OCI-LY3 (cell line): ENCODE results near the gene UNC13A.

ENCODE experiments used
- H2AFZ ChIP-seq: fragments of 200-600, 300-600 bp; shearing (Covaris generic); 2 replicates; pipeline ENCODE4 v1.6.0; 2014; ENCODE audit warnings: antibody characterized with exemption, low read depth, low read length
- H3K27ac ChIP-seq: fragments of 200-600, 300-600 bp; sonication (generic); 2 replicates; pipeline ENCODE4 v1.5.1; 2014; ENCODE audit warnings: mild to moderate bottlenecking, low read length, moderate library complexity, mixed read lengths
- H3K27me3 ChIP-seq: fragments of 200-600, 300-600 bp; sonication (generic); 2 replicates; pipeline ENCODE4 v1.6.1; 2014; ENCODE audit warnings: low read depth, low read length, mixed read lengths
- H3K36me3 ChIP-seq: fragments of 200-600, 300-600 bp; sonication (generic); replicated peaks from 2 replicates; pipeline ENCODE3; 2014; ENCODE audit warnings: low read depth, low read length, mixed read lengths
- H3K4me1 ChIP-seq: fragments of 300-600, 200-600 bp; sonication (generic); 2 replicates; pipeline ENCODE4 v1.6.1; 2014; ENCODE audit warnings: low read length, mixed read lengths
- H3K4me2 ChIP-seq: fragments of 200-600, 300-600 bp; sonication (generic); 2 replicates; pipeline ENCODE4 v1.6.1; 2014; ENCODE audit warnings: low read length, mixed read lengths
- H3K4me3 ChIP-seq: fragments of 300-600, 200-600 bp; sonication (generic); 2 replicates; pipeline ENCODE4 v1.5.1; 2014; ENCODE audit warnings: antibody characterized with exemption, mild to moderate bottlenecking, low read length, moderate library complexity
- H3K79me2 ChIP-seq: fragments of 300-600, 200-600 bp; shearing (Covaris generic); 2 replicates; pipeline ENCODE4 v1.6.1; 2014; ENCODE audit warnings: mild to moderate bottlenecking, low read length, mixed read lengths
- H3K9ac ChIP-seq: fragments of 300-600, 200-600 bp; shearing (Covaris generic); 2 replicates; pipeline ENCODE4 v1.6.0; 2014; ENCODE audit warnings: mild to moderate bottlenecking, low read length, moderate library complexity
- H3K9me3 ChIP-seq: fragments of 200-600, 300-600 bp; shearing (Covaris generic); 2 replicates; pipeline ENCODE4 v1.6.1; 2014; ENCODE audit warnings: low read length, mixed read lengths; ENCODE audit not compliant: insufficient read depth
- H4K20me1 ChIP-seq: fragments of 200-600, 300-600 bp; sonication (generic); 2 replicates; pipeline ENCODE4 v1.6.1; 2016; ENCODE audit warnings: low read length, mixed read lengths; ENCODE audit not compliant: insufficient read depth
- CTCF ChIP-seq: fragments of 200-600, 300-600 bp; sonication (generic); IDR thresholded peaks from 2 replicates; pipeline ENCODE4 v1.5.1; 2014; ENCODE audit warnings: antibody characterized with exemption, low read length, low read depth
- EZH2phosphoT487 ChIP-seq: fragments of 200-600 bp; shearing (Covaris generic); IDR thresholded peaks from 2 replicates; pipeline ENCODE4 v1.6.1; 2018; ENCODE audit warnings: antibody characterized with exemption, mixed run types, low read depth

Gene UNC13A

GRCh38 chr19:17706750-17707181 is 18.6 kb upstream of the UNC13A start:
- Histone ChIP-seq H3K9me3 (no peaks in the 10 kb centered on the region), H3K4me1 (peaks cover 2% of the 10 kb centered on the region; the same call in 1 of the 2 replicates), H3K4me2 (no peak overlapping the region), H4K20me1 (no peaks in the 10 kb centered on the region), H2AFZ (no peak overlapping the region), H3K79me2 (no peaks in the 10 kb centered on the region), H3K27me3 (no peaks in the 10 kb centered on the region), H3K27ac (no peak overlapping the region), H3K36me3 (no peaks in the 10 kb centered on the region), H3K9ac (no peak overlapping the region), H3K4me3 (no peak overlapping the region)
- TF ChIP-seq EZH2phosphoT487 (no peak), CTCF (no peak)

GRCh38 chr19:17703824-17704463 is 15.8 kb upstream of the UNC13A start:
- Histone ChIP-seq H3K79me2 (no peaks in the 10 kb centered on the region), H3K27me3 (peaks cover 9% of the 10 kb centered on the region), H2AFZ (peak overlapping the region; percentile 58), H4K20me1 (no peaks in the 10 kb centered on the region), H3K9ac (peak overlapping the region; percentile 19; the same call in 1 of the 2 replicates), H3K4me1 (peaks cover 2% of the 10 kb centered on the region; the same call in 1 of the 2 replicates), H3K36me3 (no peaks in the 10 kb centered on the region), H3K4me3 (no peak overlapping the region), H3K9me3 (no peaks in the 10 kb centered on the region), H3K27ac (no peak overlapping the region), H3K4me2 (peak overlapping the region; percentile 32; the same call in 1 of the 2 replicates)
- TF ChIP-seq EZH2phosphoT487 (no peak), CTCF (peak; percentile 99)

GRCh38 chr19:17695198-17695597 is 7.0 kb upstream of the UNC13A start:
- Histone ChIP-seq H3K9ac (no peak overlapping the region), H3K4me2 (no peak overlapping the region), H3K27me3 (peaks cover 33% of the 10 kb centered on the region), H3K9me3 (no peaks in the 10 kb centered on the region), H3K4me3 (no peak overlapping the region), H2AFZ (no peak overlapping the region), H3K4me1 (no peaks in the 10 kb centered on the region), H3K79me2 (no peaks in the 10 kb centered on the region), H3K36me3 (no peaks in the 10 kb centered on the region), H3K27ac (no peak overlapping the region), H4K20me1 (no peaks in the 10 kb centered on the region)
- no peak for TF ChIP-seq CTCF
- TF ChIP-seq EZH2phosphoT487 = no peak

- no peak overlapping the region for H2AFZ ChIP-seq
- no peaks in the 10 kb centered on the region for H3K9me3 ChIP-seq
- no peaks in the 10 kb centered on the region for H3K4me1 ChIP-seq
- H3K27me3 ChIP-seq = peaks cover 18% of the 10 kb centered on the region; the same call in 1 of the 2 replicates
- no peak overlapping the region for H3K27ac ChIP-seq
- no peak for TF ChIP-seq CTCF
- H3K36me3 ChIP-seq = no peaks in the 10 kb centered on the region
- no peak overlapping the region for H3K4me3 ChIP-seq
- H3K9ac ChIP-seq = no peak overlapping the region
- H4K20me1 ChIP-seq = no peaks in the 10 kb centered on the region
- H3K4me2 ChIP-seq = no peak overlapping the region
- H3K79me2 ChIP-seq = no peaks in the 10 kb centered on the region
Observed at GRCh38 chr19:17692566-17692965, 4.4 kb upstream of the UNC13A start.
